Bronchial epithelial cell (primary cell): ENCODE results near the gene ACADVL. TPM values are rescaled to one million over a fixed set of nuclear protein-coding genes. Genes with fewer than 3 reads are reported as not detected.

Experiments used
- DNase-seq: peaks from one replicate; pipeline ENCODE4 v3.0.0-alpha.2; 2010; ENCODE audit warnings: low read depth
- FAIRE-seq: peaks from 2 replicates; lab custom pipeline; 2011; peaks lifted over from hg19 to GRCh38; lab: Jason Lieb, UNC
- H3K27me3 ChIP-seq: 2 replicates; pipeline ENCODE4 v1.5.1; 2011; ENCODE audit warnings: low read length; ENCODE audit not compliant: control insufficient read depth, insufficient read depth
- H3K36me3 ChIP-seq: 2 replicates; pipeline ENCODE4 v1.5.1; 2011; ENCODE audit warnings: low read length; ENCODE audit not compliant: control insufficient read depth, insufficient read depth
- H3K4me3 ChIP-seq: 2 replicates; pipeline ENCODE4 v1.5.1; 2011; ENCODE audit warnings: mild to moderate bottlenecking, low read depth, low read length, control low read depth
- CTCF ChIP-seq: IDR thresholded peaks from 2 replicates; pipeline ENCODE4 v1.5.1; 2011; ENCODE audit warnings: mild to moderate bottlenecking, moderate library complexity, low read length, control low read depth, inconsistent platforms; ENCODE audit not compliant: insufficient read depth, severe bottlenecking
- total RNA-seq: library from RNA; depleted of rRNA; stranded (reverse); fragments of >200 nt; gene quantifications from 2 replicates; pipeline ENCODE4 v1.2.1, GENCODE V29; 2014

The ACADVL gene
- total RNA-seq, 1 donor from 2014 or later, result 216 TPM

DNA sequence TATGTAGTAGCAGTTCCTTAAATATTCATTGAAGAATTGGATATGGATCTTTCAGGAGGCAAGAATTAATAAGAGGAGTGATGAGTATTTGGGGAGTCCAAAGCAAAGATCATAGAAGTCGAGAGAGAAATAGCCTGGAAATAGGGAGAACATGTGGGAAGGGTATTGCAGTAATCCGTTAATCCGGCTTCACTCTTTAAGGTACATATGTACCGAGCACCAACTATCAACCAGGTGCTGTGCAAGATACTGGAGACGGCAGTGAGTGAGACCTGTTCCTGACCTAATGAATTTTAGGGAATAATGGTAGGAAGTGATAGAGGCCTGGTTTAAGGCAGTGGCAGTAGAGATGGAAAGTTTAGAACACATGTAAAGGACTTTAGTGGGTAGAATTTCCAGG is 33.3 kb downstream of the ACADVL start:
- H3K27me3 ChIP-seq, result no peaks in the 10 kb centered on the region
- peaks cover 3% of the 10 kb centered on the region for H3K36me3 ChIP-seq
- no peak for DNase-seq
- TF ChIP-seq CTCF, result no peak
- FAIRE-seq, result no peak
- peak overlapping the region; percentile 54 for H3K4me3 ChIP-seq

GRCh38 chr17:7254511-7254910 is 34.8 kb downstream of the ACADVL start:
- H3K27me3 ChIP-seq, result no peaks in the 10 kb centered on the region
- no peak for TF ChIP-seq CTCF
- FAIRE-seq (no peak), DNase-seq (no peak)
- no peak overlapping the region for H3K4me3 ChIP-seq
- H3K36me3 ChIP-seq, result peaks cover 9% of the 10 kb centered on the region

- Histone ChIP-seq H3K36me3 (peaks cover 14% of the 10 kb centered on the region), H3K4me3 (no peak overlapping the region), H3K27me3 (no peaks in the 10 kb centered on the region)
- DNase-seq, result no peak
- no peak for FAIRE-seq
- no peak for TF ChIP-seq CTCF
Measured at GRCh38 chr17:7256766-7257456, 37.2 kb downstream of the ACADVL start.

DNA sequence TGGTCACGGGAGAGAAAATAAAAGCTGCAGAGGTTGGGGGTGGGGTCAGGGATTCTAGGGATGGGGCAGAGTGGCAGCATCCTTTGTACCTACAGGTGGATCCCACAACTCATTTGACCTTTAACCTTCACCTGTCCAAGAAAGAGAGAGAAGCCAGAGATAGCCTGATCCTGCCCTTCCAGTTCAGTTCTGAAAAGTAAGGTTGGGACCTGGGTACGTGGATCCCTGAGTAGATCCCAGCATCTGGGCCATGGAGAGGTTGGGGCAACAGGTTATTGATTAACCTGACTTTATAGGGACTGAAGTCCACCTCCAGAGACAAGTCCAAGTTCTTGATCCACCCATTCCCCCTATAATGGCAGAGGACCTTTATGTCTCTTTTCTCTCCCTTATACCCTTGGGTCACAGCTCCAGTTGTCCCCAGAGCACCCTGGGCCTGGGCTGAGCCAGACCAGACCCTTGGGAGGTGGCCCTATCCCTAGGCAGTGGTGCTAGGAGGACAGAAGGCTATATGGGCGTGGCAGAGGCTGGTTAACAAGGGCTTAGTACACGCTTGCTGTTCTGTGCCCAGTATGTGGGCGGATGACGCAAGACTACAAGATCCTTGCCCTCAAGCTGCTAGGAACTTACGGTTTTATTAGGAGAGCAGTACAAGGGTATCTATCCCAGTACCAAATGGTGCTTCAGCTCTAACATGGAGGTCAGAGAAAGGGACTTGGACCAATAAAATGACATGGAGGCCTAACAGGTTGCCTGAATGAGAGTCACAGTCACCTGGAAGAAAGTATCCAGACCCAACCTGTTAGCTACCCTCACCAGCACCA is 39.2 kb downstream of the ACADVL start:
- DNase-seq (peak; percentile 91), FAIRE-seq (peak; percentile 84)
- Histone ChIP-seq H3K4me3 (no peak overlapping the region), H3K27me3 (no peaks in the 10 kb centered on the region), H3K36me3 (peaks cover 14% of the 10 kb centered on the region)
- TF ChIP-seq CTCF, result no peak

GRCh38 chr17:7259555-7259889 is 39.8 kb downstream of the ACADVL start:
- peaks cover 13% of the 10 kb centered on the region for H3K36me3 ChIP-seq
- H3K4me3 ChIP-seq, result no peak overlapping the region
- no peak for TF ChIP-seq CTCF
- no peak for FAIRE-seq
- no peak for DNase-seq
- H3K27me3 ChIP-seq, result no peaks in the 10 kb centered on the region
